ENCODE results near the gene TUB. TPM values are rescaled to one million over a fixed set of nuclear protein-coding genes. Genes with fewer than 3 reads are reported as not detected.
A peak's percentile ranks its signal among the peaks of the same experiment; 100 is the strongest.

Gene TUB
- total and polyA plus RNA-seq, 11 donors = 4.7 to 38.8 (median 18.4) TPM

GRCh38 chr11:8092587-8093424 is 11.8 kb downstream of the TUB start:
- intact Hi-C loops (cut with DNase I) = loop anchor here in 9 of 10 donors (2.0 to 10.0 kb wide), 5 partner anchors 58 to 198 kb away; no protein-coding TSS in a partner anchor
- TF ChIP-seq CTCF (IDR thresholded peaks at IDR 0.05) (peak; percentile 51 to 74 (median 62)), POLR2A (IDR thresholded peaks at IDR 0.05) (no peak)
- H3K27me3 ChIP-seq = no peaks in the 10 kb centered on the region
- no peaks in the 10 kb centered on the region for H3K9me3 ChIP-seq
- H3K36me3 ChIP-seq = peaks cover 0 to 32% (median 16%) of the 10 kb centered on the region in 9 donors
- DNase-seq = peak in 4 of 5 donors; percentile 50 to 79 (median 71)
- H3K4me3 ChIP-seq = no peak overlapping the region
- peaks cover 0 to 15% (median 5%) of the 10 kb centered on the region in 12 donors for H3K4me1 ChIP-seq
- H3K27ac ChIP-seq = peak overlapping the region in 2 of 12 donors; percentile 24 to 33
- 23 to 45% (median 35%) methylated on average over 11 of the region's 11 CpGs for WGBS, 4 donors
- ATAC-seq = peak; percentile 39 to 75 (median 66)

- H3K27me3 ChIP-seq = no peaks in the 10 kb centered on the region
- WGBS, 4 donors = 93 to 100% (median 94%) methylated on average over 5 to 9 of the region's 9 CpGs
- no peak overlapping the region for H3K27ac ChIP-seq
- peaks cover 0 to 15% (median 5%) of the 10 kb centered on the region in 12 donors for H3K4me1 ChIP-seq
- peaks cover 0 to 43% (median 20%) of the 10 kb centered on the region in 9 donors for H3K36me3 ChIP-seq
- DNase-seq = peak in 1 of 5 donors; percentile 27
- no peak overlapping the region for H3K4me3 ChIP-seq
- TF ChIP-seq CTCF (IDR thresholded peaks at IDR 0.05) (no peak), POLR2A (IDR thresholded peaks at IDR 0.05) (no peak)
- intact Hi-C loops (cut with DNase I) = loop anchor here in 9 of 10 donors (2.0 to 10.0 kb wide), 5 partner anchors 59 to 199 kb away; no protein-coding TSS in a partner anchor
- no peaks in the 10 kb centered on the region for H3K9me3 ChIP-seq
- no peak for ATAC-seq
These were observed 13.0 kb downstream of the TUB start for GRCh38 chr11:8093931-8094575.

GRCh38 chr11:8094656-8095055 is 13.6 kb downstream of the TUB start:
- no peak for ATAC-seq
- 89 to 96% (median 94%) methylated on average over 10 to 11 of the region's 11 CpGs for WGBS, 4 donors
- Histone ChIP-seq H3K4me3 (no peak overlapping the region), H3K36me3 (peaks cover 0 to 47% (median 23%) of the 10 kb centered on the region in 9 donors), H3K4me1 (peaks cover 0 to 15% (median 5%) of the 10 kb centered on the region in 12 donors), H3K9me3 (no peaks in the 10 kb centered on the region), H3K27me3 (no peaks in the 10 kb centered on the region), H3K27ac (no peak overlapping the region)
- peak in 2 of 5 donors; percentile 4 to 19 for DNase-seq
- intact Hi-C loops (cut with DNase I) = loop anchor here in 9 of 10 donors (5.0 to 10.0 kb wide), 5 partner anchors 60 to 202 kb away; no protein-coding TSS in a partner anchor
- TF ChIP-seq CTCF (IDR thresholded peaks at IDR 0.05) = no peak
- no peak for TF ChIP-seq POLR2A (IDR thresholded peaks at IDR 0.05)

GRCh38 chr11:8095371-8095770 is 14.4 kb downstream of the TUB start:
- H3K4me1 ChIP-seq = peaks cover 0 to 15% (median 5%) of the 10 kb centered on the region in 12 donors
- intact Hi-C loops (cut with DNase I) = loop anchor here in 8 of 10 donors (5.0 to 10.0 kb wide), 4 partner anchors 61 to 203 kb away; no protein-coding TSS in a partner anchor
- WGBS, 4 donors = 57 to 89% (median 77%) methylated on average over 9 to 12 of the region's 12 CpGs
- H3K36me3 ChIP-seq = peaks cover 0 to 54% (median 29%) of the 10 kb centered on the region in 9 donors
- TF ChIP-seq CTCF (IDR thresholded peaks at IDR 0.05) (no peak), POLR2A (IDR thresholded peaks at IDR 0.05) (no peak)
- no peak for ATAC-seq
- no peak overlapping the region for H3K4me3 ChIP-seq
- no peaks in the 10 kb centered on the region for H3K27me3 ChIP-seq
- peak in 1 of 5 donors; percentile 3 for DNase-seq
- H3K9me3 ChIP-seq = no peaks in the 10 kb centered on the region
- H3K27ac ChIP-seq = no peak overlapping the region
